Erythroblast (primary cell): ENCODE data around the gene GPR55.

Source experiments
- GATA1 ChIP-seq: IDR thresholded peaks from 2 replicates; pipeline ENCODE4 v1.6.1; 2011; ENCODE audit warnings: low read depth, mild to moderate bottlenecking, control low read depth, low read length, moderate library complexity
- POLR2A ChIP-seq: IDR thresholded peaks from 2 replicates; pipeline ENCODE4 v1.6.1; 2011; ENCODE audit warnings: mild to moderate bottlenecking, low read length

GRCh38 chr2:230920167-230920566, 4.9 kb downstream of the GPR55 start:
- no peak for TF ChIP-seq POLR2A
- TF ChIP-seq GATA1, result no peak
